Osteocyte (in vitro differentiated cells): ENCODE results near the gene LAMTOR3. TPM values are rescaled to one million over a fixed set of nuclear protein-coding genes. Genes with fewer than 3 reads are reported as not detected.

ENCODE experiments used
- DNase-seq: peaks from one replicate; pipeline ENCODE4 v3.0.0; 2021; ENCODE audit warnings: mixed read lengths; ENCODE audit not compliant: unreplicated experiment; ENCODE audit errors: extremely low spot score
- H3K27ac Mint-ChIP-seq: one replicate; pipeline ENCODE4 v1.8.0; 2021; ENCODE audit warnings: mild to moderate bottlenecking, mixed read lengths; ENCODE audit not compliant: unreplicated experiment
- H3K27me3 Mint-ChIP-seq: one replicate; pipeline ENCODE4 v1.8.0; 2021; ENCODE audit warnings: mixed read lengths; ENCODE audit not compliant: unreplicated experiment
- H3K36me3 Mint-ChIP-seq: one replicate; pipeline ENCODE4 v1.8.0; 2021; ENCODE audit warnings: mixed read lengths; ENCODE audit not compliant: unreplicated experiment
- H3K4me1 Mint-ChIP-seq: one replicate; pipeline ENCODE4 v1.8.0; 2021; ENCODE audit warnings: mixed read lengths; ENCODE audit not compliant: unreplicated experiment
- H3K4me3 Mint-ChIP-seq: one replicate; pipeline ENCODE4 v1.8.0; 2021; ENCODE audit warnings: mild to moderate bottlenecking, moderate library complexity, mixed read lengths; ENCODE audit not compliant: unreplicated experiment
- H3K9me3 Mint-ChIP-seq: one replicate; pipeline ENCODE4 v1.8.0; 2021; ENCODE audit warnings: mixed read lengths; ENCODE audit not compliant: unreplicated experiment
- total RNA-seq: library from RNA; stranded (reverse); gene quantifications from 2 replicates; pipeline ENCODE4 v1.2.1, GENCODE V29; 2021
- TF ChIP-seq, protein P1 (sequence below): fragments of 200-600 bp; sonication (generic); IDR thresholded peaks from 2 replicates; pipeline ENCODE4 v1.5.0; 2021; ENCODE audit warnings: antibody characterized with exemption, mild to moderate bottlenecking, moderate library complexity

The LAMTOR3 gene
- total RNA-seq, 1 donor from 2014 or later = 44.7 TPM

DNA sequence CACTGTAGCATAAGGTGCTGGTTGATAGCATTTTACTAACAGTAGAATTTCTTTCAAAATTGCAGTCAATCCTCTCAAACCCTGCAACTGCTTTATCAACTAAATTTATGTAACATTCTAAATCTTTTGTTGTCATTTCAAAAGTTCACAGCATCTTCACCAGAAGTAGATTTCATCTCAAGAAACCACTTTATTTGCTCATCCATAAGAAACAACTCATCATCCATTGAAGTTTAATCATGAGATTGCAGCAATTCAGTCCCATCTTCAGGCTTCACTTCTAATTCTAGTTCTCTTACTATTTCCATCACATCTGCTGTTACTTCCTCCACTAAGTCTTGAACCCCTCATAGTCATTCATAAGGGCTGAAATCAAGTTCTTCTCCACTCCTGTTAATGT lies 21.7 kb downstream of the LAMTOR3 start:
- TF ChIP-seq, protein P1, sequence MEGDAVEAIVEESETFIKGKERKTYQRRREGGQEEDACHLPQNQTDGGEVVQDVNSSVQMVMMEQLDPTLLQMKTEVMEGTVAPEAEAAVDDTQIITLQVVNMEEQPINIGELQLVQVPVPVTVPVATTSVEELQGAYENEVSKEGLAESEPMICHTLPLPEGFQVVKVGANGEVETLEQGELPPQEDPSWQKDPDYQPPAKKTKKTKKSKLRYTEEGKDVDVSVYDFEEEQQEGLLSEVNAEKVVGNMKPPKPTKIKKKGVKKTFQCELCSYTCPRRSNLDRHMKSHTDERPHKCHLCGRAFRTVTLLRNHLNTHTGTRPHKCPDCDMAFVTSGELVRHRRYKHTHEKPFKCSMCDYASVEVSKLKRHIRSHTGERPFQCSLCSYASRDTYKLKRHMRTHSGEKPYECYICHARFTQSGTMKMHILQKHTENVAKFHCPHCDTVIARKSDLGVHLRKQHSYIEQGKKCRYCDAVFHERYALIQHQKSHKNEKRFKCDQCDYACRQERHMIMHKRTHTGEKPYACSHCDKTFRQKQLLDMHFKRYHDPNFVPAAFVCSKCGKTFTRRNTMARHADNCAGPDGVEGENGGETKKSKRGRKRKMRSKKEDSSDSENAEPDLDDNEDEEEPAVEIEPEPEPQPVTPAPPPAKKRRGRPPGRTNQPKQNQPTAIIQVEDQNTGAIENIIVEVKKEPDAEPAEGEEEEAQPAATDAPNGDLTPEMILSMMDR = no peak
- H3K9me3 Mint-ChIP-seq = no peaks in the 10 kb centered on the region

DNA sequence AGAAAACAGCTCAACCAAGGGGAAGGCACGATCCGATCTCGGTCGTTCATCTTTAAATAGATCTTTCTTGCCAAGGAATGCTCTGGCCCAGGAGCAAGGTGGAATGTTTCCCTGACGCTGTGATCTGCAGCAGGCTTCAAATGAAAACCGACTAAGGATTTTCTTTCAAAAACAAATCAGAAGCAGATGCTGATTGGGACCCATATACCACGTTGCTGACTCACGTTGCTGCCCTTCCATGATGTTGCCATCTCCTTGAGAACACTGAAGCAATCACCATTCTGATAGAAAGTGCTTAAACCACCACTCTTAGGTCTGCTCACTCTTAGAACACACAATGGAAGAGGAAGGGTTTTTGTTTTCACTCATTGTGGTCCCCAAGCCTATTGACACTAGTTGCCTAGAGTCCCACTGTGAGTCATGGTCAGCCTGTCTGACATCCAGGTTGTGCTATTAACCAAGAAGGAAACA lies 26.1 kb downstream of the LAMTOR3 start:
- H3K36me3 Mint-ChIP-seq = no peaks in the 10 kb centered on the region
- no peak overlapping the region for H3K27ac Mint-ChIP-seq
- DNase-seq = no peak
- peaks cover 38% of the 10 kb centered on the region for H3K27me3 Mint-ChIP-seq
- no peaks in the 10 kb centered on the region for H3K4me1 Mint-ChIP-seq
- H3K4me3 Mint-ChIP-seq = no peak overlapping the region
- no peaks in the 10 kb centered on the region for H3K9me3 Mint-ChIP-seq
- TF ChIP-seq, protein P1 = no peak

More for the DNA sequence above, 21.7 kb downstream of the LAMTOR3 start:
- Mint-ChIP-seq H3K27ac (no peak overlapping the region), H3K36me3 (peaks cover 5% of the 10 kb centered on the region), H3K4me1 (no peaks in the 10 kb centered on the region), H3K4me3 (no peak overlapping the region), H3K27me3 (peaks cover 14% of the 10 kb centered on the region)
- DNase-seq = no peak

DNA sequence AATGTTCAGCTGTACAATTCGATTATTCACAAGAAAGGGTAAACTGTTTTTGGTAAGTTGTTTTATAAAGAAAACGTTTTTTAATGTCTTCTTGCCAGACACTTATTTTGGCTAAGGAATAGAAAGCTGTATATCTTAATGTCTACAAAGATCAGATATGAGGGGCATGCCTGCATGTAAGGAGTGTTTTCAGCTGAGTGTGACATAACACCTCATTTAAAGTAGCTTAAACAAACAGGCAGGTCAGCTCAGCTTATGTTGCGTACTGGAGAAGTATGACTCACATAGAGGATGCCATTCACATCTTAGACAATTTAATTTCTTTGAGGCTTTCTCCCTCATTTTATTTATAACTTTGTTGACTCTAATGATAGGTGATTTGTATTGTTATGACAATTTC lies 30.4 kb downstream of the LAMTOR3 start:
- H3K27ac Mint-ChIP-seq = no peak overlapping the region
- H3K4me3 Mint-ChIP-seq = no peak overlapping the region
- no peaks in the 10 kb centered on the region for H3K9me3 Mint-ChIP-seq
- H3K36me3 Mint-ChIP-seq = no peaks in the 10 kb centered on the region
- DNase-seq = no peak
- H3K27me3 Mint-ChIP-seq = peaks cover 41% of the 10 kb centered on the region
- TF ChIP-seq, protein P1 = no peak
- H3K4me1 Mint-ChIP-seq = no peaks in the 10 kb centered on the region

DNA sequence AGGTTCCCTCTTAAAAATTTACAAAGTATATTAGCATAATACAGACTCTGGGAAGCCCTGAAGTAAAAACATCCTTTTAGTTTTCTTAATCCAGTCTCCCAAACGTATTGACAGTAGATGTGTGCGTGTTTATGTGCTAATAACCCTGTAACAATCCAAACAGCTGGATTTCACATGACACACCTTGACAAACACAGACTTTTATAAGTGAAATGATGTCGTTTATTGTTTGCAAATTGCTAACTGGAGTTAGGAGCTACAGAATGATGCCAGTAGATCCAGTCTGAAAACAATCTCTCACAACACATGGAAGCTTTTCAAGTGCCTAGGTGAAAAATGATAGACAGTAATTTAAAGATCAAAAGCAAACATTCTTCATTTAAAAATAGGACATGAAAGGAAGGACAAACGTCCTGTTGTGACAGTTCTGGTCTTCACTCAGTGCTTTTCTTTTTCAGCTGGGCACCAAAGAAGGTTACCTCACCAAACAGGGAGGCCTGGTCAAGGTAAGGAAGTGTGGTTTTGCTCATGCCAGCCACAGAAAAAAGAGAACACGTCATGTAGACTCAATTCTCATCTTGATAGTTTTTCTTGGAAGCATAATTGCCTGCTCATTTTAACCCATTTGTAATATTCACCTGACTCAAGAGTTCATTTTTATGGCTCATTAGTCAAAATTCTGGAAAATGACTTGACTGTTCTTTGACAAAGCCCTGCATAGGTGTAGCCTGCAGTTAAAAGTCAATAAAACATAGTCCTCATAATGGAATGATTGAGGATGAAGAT lies 32.9 kb downstream of the LAMTOR3 start:
- no peak for DNase-seq
- H3K4me3 Mint-ChIP-seq = no peak overlapping the region
- peaks cover 44% of the 10 kb centered on the region for H3K27me3 Mint-ChIP-seq
- no peaks in the 10 kb centered on the region for H3K36me3 Mint-ChIP-seq
- no peak overlapping the region for H3K27ac Mint-ChIP-seq
- H3K9me3 Mint-ChIP-seq = no peaks in the 10 kb centered on the region
- H3K4me1 Mint-ChIP-seq = no peaks in the 10 kb centered on the region
- TF ChIP-seq, protein P1 = no peak

GRCh38 chr4:99860521-99860920 lies 33.7 kb downstream of the LAMTOR3 start:
- no peaks in the 10 kb centered on the region for H3K4me1 Mint-ChIP-seq
- no peak for DNase-seq
- no peaks in the 10 kb centered on the region for H3K36me3 Mint-ChIP-seq
- no peak overlapping the region for H3K27ac Mint-ChIP-seq
- peaks cover 43% of the 10 kb centered on the region for H3K27me3 Mint-ChIP-seq
- H3K4me3 Mint-ChIP-seq = no peak overlapping the region
- H3K9me3 Mint-ChIP-seq = no peaks in the 10 kb centered on the region
- TF ChIP-seq, protein P1 = no peak
